ENCODE results near the gene HCN1.

GRCh38 chr5:45437752-45438151 lies 258.4 kb downstream of the HCN1 start:
- TF ChIP-seq TRAFD1 (CRISPR knock-in tag; IDR thresholded peaks at IDR 0.05; ENCODE audit: borderline replicate concordance), result no peak
- TF ChIP-seq JUND (CRISPR knock-in tag; IDR thresholded peaks at IDR 0.05), result no peak
- TF ChIP-seq HNRNPUL1 (IDR thresholded peaks at IDR 0.05; ENCODE audit: low read depth, low read length), result no peak
- no peak for TF ChIP-seq CHCHD3 (CRISPR knock-in tag; IDR thresholded peaks at IDR 0.05)
- no peak for TF ChIP-seq ZFP1 (CRISPR knock-in tag; IDR thresholded peaks at IDR 0.05)

Measured in HepG2 (cell line).